K562 treated with DMSO at 1 percent for 4 hours (cell line): ENCODE measurements around the gene HSH2D. TPM values are rescaled to one million over a fixed set of nuclear protein-coding genes. Genes with fewer than 3 reads are reported as not detected.

ENCODE experiments used
- total RNA-seq: library from RNA; unstranded; fragments of 300-600 nt; gene quantifications from 2 replicates; pipeline ENCODE4 v1.2.3, GENCODE V29; 2022; ENCODE audit not compliant: insufficient read depth

The HSH2D gene
- total RNA-seq = 1.0 TPM in 1 of 2 replicates, not detected in the other

GRCh38 chr19:16143399-16144215, at the start of gene HSH2D:
Gene HSH2D (plus strand): TSS chr19:16143685. CDS start chr19:16148751, 5,066 bp downstream.

GRCh38 chr19:16111160-16111908, 32.2 kb upstream of the HSH2D start, which contains the start of gene RAB8A:
Gene RAB8A (plus strand): TSS chr19:16111889. CDS start chr19:16111902, 13 bp downstream.

GRCh38 chr19:16185123-16185767, 41.8 kb downstream of the HSH2D start, which contains the start of gene FAM32A:
Gene FAM32A (plus strand): TSS chr19:16185410. CDS start chr19:16185443, 33 bp downstream.

GRCh38 chr19:16197622-16198369, 54.3 kb downstream of the HSH2D start, which contains the start of gene AP1M1:
Gene AP1M1 (plus strand): TSS chr19:16197911. CDS start chr19:16198027, 116 bp downstream.

Other genes starting within 250 kb of the HSH2D start
- gene CYP4F2, start 245.6 kb upstream of the HSH2D start, total RNA-seq = 0.45 TPM in 1 of 2 replicates, not detected in the other
- not detected in 2 replicates for gene CYP4F11, start 209.2 kb upstream of the HSH2D start, total RNA-seq
- gene OR10H4, start 194.7 kb upstream of the HSH2D start, total RNA-seq = not detected in 2 replicates
- gene TPM4, start 67.2 kb upstream of the HSH2D start, total RNA-seq = 135 and 144 TPM in 2 replicates
- gene RAB8A, start 31.8 kb upstream of the HSH2D start, total RNA-seq = 20.6 and 28.4 TPM in 2 replicates
- gene CIB3, start 29.8 kb downstream of the HSH2D start, total RNA-seq = not detected in 2 replicates
- gene FAM32A, start 41.7 kb downstream of the HSH2D start, total RNA-seq = 80.7 and 92.2 TPM in 2 replicates
- 72.0 and 76.6 TPM in 2 replicates for gene AP1M1, start 54.2 kb downstream of the HSH2D start, total RNA-seq
- gene KLF2, start 181.1 kb downstream of the HSH2D start, total RNA-seq = 0.64 and 1.1 TPM in 2 replicates